AG08396 (cell line): ENCODE measurements around the gene SNX7.

Experiments
- DNase-seq: peaks from one replicate; pipeline ENCODE4 v3.0.0; 2012; ENCODE audit warnings: low spot score, mixed read lengths

SNX7 gene

GRCh38 chr1:98766255-98766654 lies 104.7 kb downstream of the SNX7 start:
- no peak for DNase-seq

GRCh38 chr1:98769162-98769561 lies 107.6 kb downstream of the SNX7 start:
- no peak for DNase-seq

- DNase-seq, result no peak
These were observed 120.4 kb downstream of the SNX7 start for GRCh38 chr1:98781906-98782305.

GRCh38 chr1:98783821-98784220 lies 122.3 kb downstream of the SNX7 start:
- no peak for DNase-seq

- DNase-seq, result no peak
These were observed 130.0 kb downstream of the SNX7 start for GRCh38 chr1:98791498-98791897.

GRCh38 chr1:98792123-98792522 lies 130.6 kb downstream of the SNX7 start:
- DNase-seq, result no peak

GRCh38 chr1:98793136-98793535 lies 131.6 kb downstream of the SNX7 start:
- no peak for DNase-seq

GRCh38 chr1:98794196-98794886 lies 132.8 kb downstream of the SNX7 start:
- DNase-seq, result peak; percentile 56

- no peak for DNase-seq
These were observed 134.5 kb downstream of the SNX7 start for GRCh38 chr1:98796049-98796448.

- no peak for DNase-seq
These were observed 136.0 kb downstream of the SNX7 start for GRCh38 chr1:98797506-98797905.
